OCI-LY1 (cell line): Measurements from ENCODE around the gene GSG1L.

ENCODE experiments used
- H2AFZ ChIP-seq: fragments of 200-600 bp; sonication (generic), shearing (Covaris generic); 2 replicates; pipeline ENCODE4 v1.6.0; 2014; ENCODE audit warnings: antibody characterized with exemption, mild to moderate bottlenecking, low read length
- H3F3A ChIP-seq: fragments of 200-600 bp; sonication (generic), shearing (Covaris generic); 2 replicates; pipeline ENCODE4 v1.6.0; 2014; ENCODE audit warnings: mild to moderate bottlenecking, antibody characterized with exemption, low read length, moderate library complexity; ENCODE audit not compliant: insufficient read depth
- H3K27ac ChIP-seq: fragments of 200-600 bp; sonication (generic); 2 replicates; pipeline ENCODE4 v1.5.1; 2014; ENCODE audit warnings: low read length, mixed run types, mild to moderate bottlenecking, low read depth; ENCODE audit not compliant: poor library complexity, severe bottlenecking
- H3K27me3 ChIP-seq: fragments of 200-600 bp; sonication (generic); 2 replicates; pipeline ENCODE4 v1.6.0; 2014; ENCODE audit warnings: antibody characterized with exemption, mild to moderate bottlenecking, low read length, moderate library complexity; ENCODE audit not compliant: insufficient read depth
- H3K36me3 ChIP-seq: fragments of 200-600 bp; sonication (generic); 2 replicates; pipeline ENCODE4 v1.6.1; 2014; ENCODE audit warnings: mild to moderate bottlenecking, antibody characterized with exemption, low read length, moderate library complexity, mixed read lengths; ENCODE audit not compliant: insufficient read depth
- H3K4me1 ChIP-seq: fragments of 200-600 bp; sonication (generic); 2 replicates; pipeline ENCODE4 v1.5.1; 2014; ENCODE audit warnings: mild to moderate bottlenecking, low read length, moderate library complexity; ENCODE audit not compliant: insufficient read depth, severe bottlenecking
- H3K4me2 ChIP-seq: fragments of 200-600 bp; sonication (generic), shearing (Covaris generic); 2 replicates; pipeline ENCODE4 v1.6.1; 2014; ENCODE audit warnings: low read length
- H3K4me3 ChIP-seq: fragments of 200-600 bp; sonication (generic); 2 replicates; pipeline ENCODE4 v1.5.1; 2014; ENCODE audit warnings: low read length, low read depth, mild to moderate bottlenecking, mixed read lengths; ENCODE audit not compliant: poor library complexity, severe bottlenecking
- H3K79me2 ChIP-seq: fragments of 200-600 bp; shearing (Covaris generic); 2 replicates; pipeline ENCODE4 v1.6.1; 2016; ENCODE audit warnings: mixed run types, low read length, mixed read lengths; ENCODE audit not compliant: insufficient read depth
- H3K9ac ChIP-seq: fragments of 200-600 bp; sonication (generic), shearing (Covaris generic); 2 replicates; pipeline ENCODE4 v1.6.1; 2014; ENCODE audit warnings: mild to moderate bottlenecking, low read length, mixed read lengths
- H3K9me2 ChIP-seq: fragments of 200-600 bp; sonication (generic), shearing (Covaris generic); 2 replicates; pipeline ENCODE4 v1.6.1; 2014; ENCODE audit warnings: low read depth, mild to moderate bottlenecking, low read length, mixed read lengths
- H3K9me3 ChIP-seq: fragments of 200-600 bp; shearing (Covaris generic); 2 replicates; pipeline ENCODE4 v1.6.1; 2014; ENCODE audit warnings: low read length, mixed read lengths
- H4K20me1 ChIP-seq: fragments of 200-600 bp; sonication (generic), shearing (Covaris generic); 2 replicates; pipeline ENCODE4 v1.6.0; 2016; ENCODE audit warnings: mild to moderate bottlenecking, low read length; ENCODE audit not compliant: insufficient read depth
- CTCF ChIP-seq: fragments of 200-600 bp; sonication (generic), shearing (Covaris generic); IDR thresholded peaks from 2 replicates; pipeline ENCODE4 v1.5.1; 2017; ENCODE audit warnings: mild to moderate bottlenecking, antibody characterized with exemption, low read length, moderate library complexity, mixed read lengths
- EZH2 ChIP-seq: fragments of 200-600 bp; sonication (generic), shearing (Covaris generic); IDR thresholded peaks from 2 replicates; pipeline ENCODE4 v1.8.0; 2017; ENCODE audit warnings: borderline replicate concordance, mixed run types, mild to moderate bottlenecking, antibody characterized with exemption, low read length, moderate library complexity, mixed read lengths

The GSG1L gene

GRCh38 chr16:27844826-27845225 lies 218.7 kb downstream of the GSG1L start:
- no peaks in the 10 kb centered on the region for H3K79me2 ChIP-seq

GRCh38 chr16:27843800-27844199 lies 219.7 kb downstream of the GSG1L start:
- no peak for TF ChIP-seq CTCF
- Histone ChIP-seq H3K9me2 (no peaks in the 10 kb centered on the region), H3K4me3 (no peak overlapping the region), H3K79me2 (no peaks in the 10 kb centered on the region), H3K4me1 (no peaks in the 10 kb centered on the region), H3K4me2 (no peak overlapping the region), H3K9ac (no peak overlapping the region), H3K36me3 (no peaks in the 10 kb centered on the region), H2AFZ (no peak overlapping the region), H4K20me1 (no peaks in the 10 kb centered on the region), H3K27me3 (no peaks in the 10 kb centered on the region), H3F3A (no peaks in the 10 kb centered on the region), H3K9me3 (no peaks in the 10 kb centered on the region), H3K27ac (no peak overlapping the region)

More at GRCh38 chr16:27844826-27845225, 218.7 kb downstream of the GSG1L start:
- Histone ChIP-seq H3K27ac (no peak overlapping the region), H3K4me1 (no peaks in the 10 kb centered on the region), H3K36me3 (no peaks in the 10 kb centered on the region), H2AFZ (no peak overlapping the region), H3K27me3 (no peaks in the 10 kb centered on the region), H3K9ac (no peak overlapping the region), H3F3A (no peaks in the 10 kb centered on the region), H3K9me3 (no peaks in the 10 kb centered on the region), H3K4me3 (no peak overlapping the region), H3K4me2 (no peak overlapping the region), H4K20me1 (no peaks in the 10 kb centered on the region), H3K9me2 (no peaks in the 10 kb centered on the region)
- no peak for TF ChIP-seq CTCF
- no peak for TF ChIP-seq EZH2

GRCh38 chr16:27841911-27842310 lies 221.6 kb downstream of the GSG1L start:
- Histone ChIP-seq H3F3A (no peaks in the 10 kb centered on the region), H3K79me2 (no peaks in the 10 kb centered on the region), H2AFZ (no peak overlapping the region), H3K4me1 (no peaks in the 10 kb centered on the region), H3K27me3 (no peaks in the 10 kb centered on the region), H3K27ac (no peak overlapping the region), H3K4me2 (no peak overlapping the region), H4K20me1 (no peaks in the 10 kb centered on the region), H3K36me3 (no peaks in the 10 kb centered on the region), H3K4me3 (no peak overlapping the region), H3K9me2 (no peaks in the 10 kb centered on the region), H3K9me3 (no peaks in the 10 kb centered on the region), H3K9ac (no peak overlapping the region)
- TF ChIP-seq EZH2: no peak
- no peak for TF ChIP-seq CTCF
